IMR-90 (cell line): ENCODE measurements around the gene TASP1. TPM values are rescaled to one million over a fixed set of nuclear protein-coding genes. Genes with fewer than 3 reads are reported as not detected.

Source experiments
- ATAC-seq: fragments of 200-7000 bp; cut with Tn5 transposase; 2 replicates; pipeline ENCODE4 v1.9.1; 2020; ENCODE audit warnings: low read depth, mild to moderate bottlenecking, moderate library complexity
- BruUV-seq: library from RNA; stranded (reverse); fragments of 400-500 nt; replicated peaks from 2 replicates; lab custom pipeline; 2021; lab: Mats Ljungman, UMichigan
- CTCF ChIA-PET: fragments of 300-600 bp; formaldehyde crosslinking; extraction: SDS; loops from one replicate; lab custom pipeline; 2021; ENCODE audit warnings: antibody characterized with exemption; lab: Yijun Ruan, JAX
- POLR2A ChIA-PET: fragments of 300-600 bp; sonication (Branson Sonifier 250); formaldehyde crosslinking; loops from one replicate; lab custom pipeline; 2022; ENCODE audit warnings: antibody characterized with exemption; ENCODE audit not compliant: unreplicated experiment; lab: Charles Lee
- DNase-seq: peaks from one replicate; pipeline ENCODE4 v3.0.0; 2013
- H2AFZ ChIP-seq: replicated peaks from 2 replicates; pipeline ENCODE3; 2013; ENCODE audit warnings: low read length, mild to moderate bottlenecking; ENCODE audit not compliant: poor library complexity
- H2AK5ac ChIP-seq: 2 replicates; pipeline ENCODE4 v1.6.1; 2013; ENCODE audit warnings: low read depth, low read length, inconsistent platforms
- H2AK9ac ChIP-seq: replicated peaks from 2 replicates; pipeline ENCODE3; 2013; ENCODE audit warnings: mild to moderate bottlenecking, low read depth, low read length, moderate library complexity; ENCODE audit not compliant: poor library complexity
- H2BK120ac ChIP-seq: 2 replicates; pipeline ENCODE4 v1.6.1; 2013; ENCODE audit warnings: low read depth, low read length, inconsistent platforms
- H2BK15ac ChIP-seq: 3 replicates; pipeline ENCODE4 v1.6.1; 2013; ENCODE audit warnings: low read depth, low read length, inconsistent platforms
- H2BK20ac ChIP-seq: 2 replicates; pipeline ENCODE4 v1.6.1; 2013; ENCODE audit warnings: low read depth, mild to moderate bottlenecking, inconsistent platforms, low read length, moderate library complexity
- H2BK5ac ChIP-seq: 2 replicates; pipeline ENCODE4 v1.6.1; 2013; ENCODE audit warnings: mild to moderate bottlenecking, low read depth, low read length, inconsistent platforms; ENCODE audit not compliant: poor library complexity, severe bottlenecking
- H3K14ac ChIP-seq: replicated peaks from 2 replicates; pipeline ENCODE4 v1.6.1; 2013; ENCODE audit warnings: low read depth, low read length, inconsistent platforms
- H3K18ac ChIP-seq: 2 replicates; pipeline ENCODE4 v1.6.1; 2013; ENCODE audit warnings: low read depth, low read length, control low read depth
- H3K23ac ChIP-seq: 2 replicates; pipeline ENCODE4 v1.6.1; 2013; ENCODE audit warnings: low read depth, low read length, inconsistent platforms
- H3K27ac ChIP-seq: 2 replicates; pipeline ENCODE4 v1.5.1; 2013; ENCODE audit warnings: mild to moderate bottlenecking, control low read depth, low read length; ENCODE audit not compliant: insufficient read depth
- H3K27me3 ChIP-seq: 2 replicates; pipeline ENCODE4 v1.6.1; 2013; ENCODE audit warnings: low read length; ENCODE audit not compliant: control insufficient read depth, insufficient read depth
- H3K36me3 ChIP-seq: 2 replicates; pipeline ENCODE4 v1.6.1; 2013; ENCODE audit warnings: low read length, mixed read lengths; ENCODE audit not compliant: control insufficient read depth, insufficient read depth
- H3K4ac ChIP-seq: 2 replicates; pipeline ENCODE4 v1.6.1; 2013; ENCODE audit warnings: low read depth, low read length, inconsistent platforms
- H3K4me1 ChIP-seq: 2 replicates; pipeline ENCODE4 v1.6.1; 2013; ENCODE audit warnings: low read length, mixed read lengths; ENCODE audit not compliant: control insufficient read depth, insufficient read depth
- H3K4me2 ChIP-seq: 2 replicates; pipeline ENCODE4 v1.6.1; 2013; ENCODE audit warnings: low read depth, mild to moderate bottlenecking, control low read depth, low read length, moderate library complexity
- H3K4me3 ChIP-seq: 2 replicates; pipeline ENCODE4 v1.5.1; 2013; ENCODE audit warnings: low read depth, mild to moderate bottlenecking, control low read depth, low read length, moderate library complexity; ENCODE audit not compliant: insufficient read depth
- H3K56ac ChIP-seq: 2 replicates; pipeline ENCODE4 v1.6.1; 2013; ENCODE audit warnings: low read length, inconsistent platforms; ENCODE audit not compliant: insufficient read depth; ENCODE audit errors: extremely low read depth
- H3K79me1 ChIP-seq, 2 experiments: 2 replicates each; pipeline ENCODE4 v1.6.1; 2013; ENCODE audit warnings: low read length in 2 of 2, inconsistent platforms in 1 of 2, low read depth in 1 of 2
- H3K9ac ChIP-seq: 2 replicates; pipeline ENCODE4 v1.6.1; 2013; ENCODE audit warnings: low read depth, low read length, control low read depth
- H3K9me1 ChIP-seq: 2 replicates; pipeline ENCODE4 v1.6.1; 2013; ENCODE audit warnings: low read length, inconsistent platforms; ENCODE audit not compliant: insufficient read depth
- H3K9me3 ChIP-seq: 2 replicates; pipeline ENCODE4 v1.6.1; 2013; ENCODE audit warnings: low read length; ENCODE audit not compliant: control insufficient read depth, insufficient read depth
- H4K20me1 ChIP-seq: 2 replicates; pipeline ENCODE4 v1.6.1; 2013; ENCODE audit warnings: low read length, inconsistent platforms; ENCODE audit not compliant: insufficient read depth
- H4K5ac ChIP-seq: 2 replicates; pipeline ENCODE4 v1.6.1; 2013; ENCODE audit warnings: mild to moderate bottlenecking, low read depth, low read length, control low read depth
- H4K8ac ChIP-seq, 2 experiments: 2 replicates each; pipeline ENCODE4 v1.6.1; 2013; ENCODE audit warnings: low read depth in 2 of 2, low read length in 2 of 2, control low read depth in 1 of 2, inconsistent platforms in 1 of 2
- H4K91ac ChIP-seq: 2 replicates; pipeline ENCODE4 v1.6.1; 2013; ENCODE audit warnings: low read depth, low read length, inconsistent platforms; ENCODE audit not compliant: insufficient read depth
- CEBPB ChIP-seq: IDR thresholded peaks from 2 replicates; pipeline ENCODE4 v1.6.1; 2012; ENCODE audit warnings: low read depth, low read length, improper control_type of control experiment
- FOS ChIP-seq: fragments of 150-350 bp; IDR thresholded peaks from 2 replicates; pipeline ENCODE4 v1.6.1; 2016; ENCODE audit warnings: low read depth, low read length
- WGBS, 2 experiments: methylation state at CpG; one replicate each; pipeline versions ENCODE4 v1.1.5 to v1.1.7; 2013; ENCODE audit warnings: missing lambda C conversion rate in 2 of 2; ENCODE audit not compliant: insufficient read length in 1 of 2; ENCODE audit errors: extremely low coverage in 2 of 2; 5-methylcytosine and 5-hydroxymethylcytosine counted together
- dilution Hi-C: fragments of 300-500 bp; cut with HindIII; formaldehyde crosslinking; loops from one replicate; pipeline ENCODE4 v1.14.3; 2018; ENCODE audit warnings: low sequenced_read_pairs; ENCODE audit not compliant: unreplicated experiment
- in situ Hi-C: fragments of 300-500 bp; cut with MboI; formaldehyde crosslinking; loops from 3 replicates; pipeline ENCODE4 v1.14.3; 2019; ENCODE audit warnings: low sequenced_read_pairs, inconsistent platforms, mixed read lengths
- intact Hi-C: fragments of 100-400 bp; cut with micrococcal nuclease; formaldehyde crosslinking; loops from 2 replicates; pipeline ENCODE4 v1.10.0; 2022
- polyA plus RNA-seq, 3 experiments: library from polyadenylated mRNA; depleted of rRNA; stranded (reverse); fragments of >200 nt; gene quantifications; 2 replicates each; pipeline ENCODE4 v1.2.3, GENCODE V29; 2012; ENCODE audit warnings: low replicate concordance in 1 of 3
- total RNA-seq: library from RNA; depleted of rRNA; stranded (reverse); fragments of >200 nt; gene quantifications from 2 replicates; pipeline ENCODE4 v1.2.3, GENCODE V29; 2012

The TASP1 gene
- total and polyA plus RNA-seq, 2 of the 4 experiments (the other 2 are of a cell fraction) = 3.9 to 7.9 TPM

DNA sequence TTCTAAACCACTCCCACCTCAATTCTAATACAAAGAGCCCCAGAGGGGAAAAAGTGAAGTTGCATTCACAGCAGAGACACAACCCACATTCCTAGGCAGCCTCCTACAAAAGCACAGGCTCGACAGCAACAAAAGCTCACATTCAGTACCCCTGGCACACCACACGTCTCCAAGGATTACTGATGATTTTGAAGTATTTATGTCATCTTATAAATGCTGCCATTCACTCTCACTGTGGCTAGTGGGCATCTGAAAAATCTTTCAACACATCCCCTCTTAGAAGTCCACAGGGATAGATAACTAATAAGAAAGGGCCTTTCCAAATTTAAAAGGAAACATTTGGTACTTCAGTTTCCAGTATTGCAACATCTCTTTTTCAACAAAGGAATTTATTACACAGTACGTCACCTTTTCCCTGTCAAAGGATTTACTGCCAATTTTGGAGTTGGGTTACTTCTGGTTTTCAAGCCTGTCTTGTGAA, 146.7 kb downstream of the TASP1 start:
- no peaks in the 10 kb centered on the region for H4K20me1 ChIP-seq
- peak overlapping the region; percentile 52 for H4K91ac ChIP-seq
- peak overlapping the region; percentile 64; the same call in 1 of the 2 replicates for H3K9ac ChIP-seq
- no TSS peak for BruUV-seq
- H3K4ac ChIP-seq = peak overlapping the region; percentile 28; the same call in 1 of the 2 replicates
- peak overlapping the region; percentile 14; the same call in 1 of the 2 replicates for H3K18ac ChIP-seq
- POLR2A ChIA-PET = no interaction called here
- CTCF ChIA-PET = interaction anchor here (1.6 kb wide), 1 partner anchor 33 kb away, joined by 3 read pairs; no protein-coding TSS in a partner anchor
- DNase-seq = peak; percentile 72
- H3K23ac ChIP-seq = 0 out of 2 replicates have a peak overlapping the region, but pooled peaks have one; percentile 29
- H2BK5ac ChIP-seq = peak overlapping the region; percentile 9
- peak overlapping the region; percentile 84; the same call in 1 of the 2 replicates for H3K27ac ChIP-seq
- H3K14ac ChIP-seq = peak overlapping the region; percentile 64; the same call in 1 of the 2 replicates
- 0 out of 2 replicates have a peak, but pooled peaks cover 1% of the 10 kb centered on the region for H3K4me1 ChIP-seq
- H3K4me3 ChIP-seq = no peak overlapping the region
- no peak overlapping the region for H2AK9ac ChIP-seq
- H3K9me1 ChIP-seq = no peaks in the 10 kb centered on the region
- ATAC-seq = peak; percentile 86
- H4K5ac ChIP-seq = peak overlapping the region; percentile 13; the same call in 1 of the 2 replicates
- peaks cover 2% of the 10 kb centered on the region; the same call in 1 of the 2 replicates for H3K9me3 ChIP-seq
- H2BK15ac ChIP-seq = no peak overlapping the region
- H2AFZ ChIP-seq = no peak overlapping the region
- H4K8ac ChIP-seq = peak overlapping the region in 1 of 2 experiments; percentile 40; a peak in 2 of 4 replicates
- dilution Hi-C loops (no loop called here), intact Hi-C loops (no loop called here), in situ Hi-C loops (no loop called here)
- H3K27me3 ChIP-seq = no peaks in the 10 kb centered on the region
- WGBS, 2 experiments = no CpG with 5 or more reads among the region's 3 CpGs
- H3K4me2 ChIP-seq = peak overlapping the region; percentile 48
- no peak overlapping the region for H2AK5ac ChIP-seq
- peak overlapping the region; percentile 62; the same call in 1 of the 2 replicates for H2BK120ac ChIP-seq
- no peaks in the 10 kb centered on the region for H3K36me3 ChIP-seq
- H2BK20ac ChIP-seq = peak overlapping the region; percentile 57
- TF ChIP-seq CEBPB = peak; percentile 90
- TF ChIP-seq FOS = no peak
- H3K79me1 ChIP-seq = no peaks in the 10 kb centered on the region; a peak in 1 of 4 replicates
- no peak overlapping the region for H3K56ac ChIP-seq
